Measurements from ENCODE around the gene CPEB3. TPM values are rescaled to one million over a fixed set of nuclear protein-coding genes. Genes with fewer than 3 reads are reported as not detected.
"Not testable (repeated sequence)": the region's sequence is repeated elsewhere in the genome, so short reads cannot be mapped to it uniquely, and the experiment has no call there.

CPEB3 gene
- total RNA-seq, 2 donors from 2014 or later: 10.6 to 16.9 TPM

DNA sequence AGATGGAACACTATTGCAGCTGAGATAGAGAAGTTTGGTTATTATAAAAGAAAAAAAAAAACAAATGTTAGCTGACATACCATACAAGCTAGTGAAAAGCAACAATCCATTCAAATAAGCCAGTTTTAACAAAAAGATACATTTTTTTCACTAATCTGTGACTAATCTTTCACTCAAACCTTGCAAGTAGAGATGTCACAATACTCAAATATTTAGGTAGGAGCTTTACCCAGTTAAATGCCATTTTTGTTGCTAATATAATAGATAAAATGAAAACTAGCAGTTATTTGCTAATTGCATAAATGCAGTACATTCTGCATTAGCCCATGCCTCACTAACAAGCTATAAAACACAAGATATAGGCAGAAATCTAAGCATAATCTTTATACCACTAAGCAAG lies 243.7 kb downstream of the CPEB3 start:
- no peaks in the 10 kb centered on the region for H3K27me3 ChIP-seq (replicated peaks; ENCODE audit: insufficient read depth)
- H3K36me3 ChIP-seq: no peaks in the 10 kb centered on the region
- DNase-seq (ENCODE audit: low spot score): no peak
- H3K4me3 ChIP-seq: no peak overlapping the region
- no peaks in the 10 kb centered on the region for H3K4me1 ChIP-seq (replicated peaks)
- TF ChIP-seq POLR2AphosphoS5 (IDR thresholded peaks at IDR 0.05) (no peak), POLR2A (IDR thresholded peaks at IDR 0.05) (no peak)
- TF ChIP-seq, protein P1, sequence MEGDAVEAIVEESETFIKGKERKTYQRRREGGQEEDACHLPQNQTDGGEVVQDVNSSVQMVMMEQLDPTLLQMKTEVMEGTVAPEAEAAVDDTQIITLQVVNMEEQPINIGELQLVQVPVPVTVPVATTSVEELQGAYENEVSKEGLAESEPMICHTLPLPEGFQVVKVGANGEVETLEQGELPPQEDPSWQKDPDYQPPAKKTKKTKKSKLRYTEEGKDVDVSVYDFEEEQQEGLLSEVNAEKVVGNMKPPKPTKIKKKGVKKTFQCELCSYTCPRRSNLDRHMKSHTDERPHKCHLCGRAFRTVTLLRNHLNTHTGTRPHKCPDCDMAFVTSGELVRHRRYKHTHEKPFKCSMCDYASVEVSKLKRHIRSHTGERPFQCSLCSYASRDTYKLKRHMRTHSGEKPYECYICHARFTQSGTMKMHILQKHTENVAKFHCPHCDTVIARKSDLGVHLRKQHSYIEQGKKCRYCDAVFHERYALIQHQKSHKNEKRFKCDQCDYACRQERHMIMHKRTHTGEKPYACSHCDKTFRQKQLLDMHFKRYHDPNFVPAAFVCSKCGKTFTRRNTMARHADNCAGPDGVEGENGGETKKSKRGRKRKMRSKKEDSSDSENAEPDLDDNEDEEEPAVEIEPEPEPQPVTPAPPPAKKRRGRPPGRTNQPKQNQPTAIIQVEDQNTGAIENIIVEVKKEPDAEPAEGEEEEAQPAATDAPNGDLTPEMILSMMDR (IDR thresholded peaks at IDR 0.05): no peak
- intact Hi-C loops (cut with DNase I): no loop called here
- H3K27ac ChIP-seq: no peak overlapping the region
- H3K9me3 ChIP-seq: no peaks in the 10 kb centered on the region

DNA sequence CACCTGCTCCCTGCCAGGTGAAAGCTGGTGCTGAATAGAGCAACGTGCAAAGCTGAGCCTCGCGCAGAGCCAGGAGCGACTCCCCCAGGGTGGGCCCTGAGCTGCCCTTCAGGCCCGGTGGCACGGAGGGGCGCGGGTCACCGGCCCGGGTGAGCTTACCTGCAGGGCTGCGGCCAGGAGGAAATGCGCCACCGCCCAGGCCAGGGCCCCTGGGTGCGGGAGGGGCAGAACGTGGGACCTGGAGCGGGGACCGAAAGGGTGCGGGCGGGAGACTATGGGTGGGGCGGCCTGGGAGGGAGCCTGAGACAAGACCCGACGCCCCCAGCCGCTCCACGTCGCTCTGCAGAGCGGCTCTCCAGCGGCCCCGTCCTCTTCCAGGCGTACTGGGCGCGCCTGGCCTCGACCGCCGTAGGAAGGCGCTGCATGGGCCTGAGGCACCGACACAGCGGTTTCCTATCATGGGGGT lies 245.2 kb downstream of the CPEB3 start:
- WGBS: 43% methylated on average over 33 of the region's 37 CpGs

DNA sequence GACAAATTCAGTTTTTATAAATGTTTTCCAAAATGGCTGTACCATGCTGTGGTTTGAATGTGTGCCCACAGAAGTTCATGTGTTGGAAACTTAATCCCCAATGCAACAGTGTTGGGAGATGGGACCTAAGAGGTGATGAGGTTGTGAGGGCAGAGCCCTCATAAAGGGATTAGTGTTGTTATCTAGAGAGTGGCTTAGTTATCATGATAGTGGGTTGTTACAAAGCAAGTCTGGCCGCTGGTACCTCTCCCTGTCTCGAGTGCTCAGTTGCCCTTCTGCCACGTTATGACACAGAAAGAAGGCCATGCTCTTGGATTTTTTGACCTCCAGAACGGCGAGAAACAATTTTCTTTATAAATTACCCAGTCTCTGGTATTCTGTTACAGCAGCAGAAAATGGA lies 248.3 kb downstream of the CPEB3 start:
- no peak for TF ChIP-seq POLR2A (IDR thresholded peaks at IDR 0.05)
- TF ChIP-seq, protein P1 (IDR thresholded peaks at IDR 0.05): no peak
- no peak for TF ChIP-seq POLR2AphosphoS5 (IDR thresholded peaks at IDR 0.05)
- H3K4me1 ChIP-seq (replicated peaks): no peaks in the 10 kb centered on the region
- H3K4me3 ChIP-seq: no peak overlapping the region
- 83% methylated on average over 5 of the region's 5 CpGs for WGBS
- no peak overlapping the region for H3K27ac ChIP-seq
- H3K27me3 ChIP-seq (replicated peaks; ENCODE audit: insufficient read depth): no peaks in the 10 kb centered on the region
- no peak for DNase-seq (ENCODE audit: low spot score)
- no peaks in the 10 kb centered on the region for H3K9me3 ChIP-seq
- no peaks in the 10 kb centered on the region for H3K36me3 ChIP-seq
- intact Hi-C loops (cut with DNase I): no loop called here

More for the DNA sequence above, 245.2 kb downstream of the CPEB3 start:
- no peak for DNase-seq (ENCODE audit: low spot score)
- H3K36me3 ChIP-seq: no peaks in the 10 kb centered on the region
- intact Hi-C loops (cut with DNase I): no loop called here
- no peaks in the 10 kb centered on the region for H3K4me1 ChIP-seq (replicated peaks)
- no peaks in the 10 kb centered on the region for H3K9me3 ChIP-seq
- no peak overlapping the region for H3K4me3 ChIP-seq
- TF ChIP-seq POLR2AphosphoS5 (IDR thresholded peaks at IDR 0.05) (no peak), POLR2A (IDR thresholded peaks at IDR 0.05) (no peak)
- TF ChIP-seq, protein P1 (IDR thresholded peaks at IDR 0.05): no peak
- H3K27ac ChIP-seq: no peak overlapping the region
- H3K27me3 ChIP-seq (replicated peaks; ENCODE audit: insufficient read depth): no peaks in the 10 kb centered on the region

DNA sequence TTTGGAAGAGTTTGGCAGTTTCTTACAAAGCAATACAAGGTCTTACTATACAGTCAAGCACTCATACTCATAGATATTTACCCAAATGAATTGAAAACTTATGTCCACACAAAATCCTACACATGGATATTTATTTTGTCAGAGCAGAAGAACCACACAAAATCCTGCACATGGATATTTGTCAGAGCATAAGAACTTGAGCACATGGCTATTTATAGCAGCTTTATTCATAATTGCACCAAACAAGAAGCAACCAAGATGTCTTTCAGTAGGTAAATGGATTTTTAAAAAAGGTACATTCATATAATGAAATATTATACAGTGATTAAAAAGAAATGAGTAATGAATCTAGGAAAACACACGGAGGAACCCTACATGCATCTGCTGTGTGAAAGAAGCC lies 251.9 kb downstream of the CPEB3 start:
- Histone ChIP-seq H3K4me3 (no peak overlapping the region), H3K36me3 (no peaks in the 10 kb centered on the region), H3K27me3 (replicated peaks; ENCODE audit: insufficient read depth) (no peaks in the 10 kb centered on the region), H3K9me3 (no peaks in the 10 kb centered on the region), H3K4me1 (replicated peaks) (no peaks in the 10 kb centered on the region), H3K27ac (no peak overlapping the region)
- 74% methylated on average over 1 of the region's 1 CpG for WGBS
- TF ChIP-seq, protein P1 (IDR thresholded peaks at IDR 0.05): no peak
- TF ChIP-seq POLR2A (IDR thresholded peaks at IDR 0.05) (no peak), POLR2AphosphoS5 (IDR thresholded peaks at IDR 0.05) (no peak)
- no peak for DNase-seq (ENCODE audit: low spot score)
- intact Hi-C loops (cut with DNase I): no loop called here

DNA sequence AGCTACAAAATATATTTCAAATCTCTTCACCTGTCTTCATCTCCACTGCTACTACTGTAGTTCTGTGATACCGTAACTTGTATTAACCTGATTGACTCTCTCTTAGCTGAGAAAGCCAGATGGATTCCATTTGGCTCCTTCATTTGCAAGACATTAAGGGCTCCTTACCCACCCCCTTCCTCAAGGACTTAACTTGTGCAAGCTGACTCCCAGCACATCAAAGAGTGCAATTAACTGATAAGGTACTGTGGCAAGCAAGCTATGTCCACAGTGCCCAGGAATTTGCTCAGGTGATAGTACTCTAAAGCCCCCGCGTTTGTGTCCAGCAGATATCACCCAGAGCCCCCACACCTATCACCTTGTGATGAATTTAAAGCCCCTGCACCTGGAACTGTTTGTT lies 257.8 kb downstream of the CPEB3 start:
- H3K9me3 ChIP-seq; H3K4me3 ChIP-seq; H3K27ac ChIP-seq; H3K27me3 ChIP-seq (replicated peaks; ENCODE audit: insufficient read depth); DNase-seq (ENCODE audit: low spot score); H3K4me1 ChIP-seq (replicated peaks); H3K36me3 ChIP-seq; intact Hi-C loops (cut with DNase I): not testable (repeated sequence)
- WGBS: 74% methylated on average over 3 of the region's 3 CpGs

Measured in prostate gland (tissue), 2 donors.